HG03280 (cell line): ENCODE data around the gene CSK.
A peak's percentile ranks its signal among the peaks of the same experiment; 100 is the strongest.
"Not testable (repeated sequence)": the region's sequence is repeated elsewhere in the genome, so short reads cannot be mapped to it uniquely, and the experiment has no call there.

Source experiments
- ATAC-seq: cut with Tn5 transposase; IDR thresholded peaks from one replicate; pipeline ENCODE4 v1.9.1; 2021; ENCODE audit warnings: mild to moderate bottlenecking, moderate library complexity; ENCODE audit not compliant: unreplicated experiment

CSK gene

DNA sequence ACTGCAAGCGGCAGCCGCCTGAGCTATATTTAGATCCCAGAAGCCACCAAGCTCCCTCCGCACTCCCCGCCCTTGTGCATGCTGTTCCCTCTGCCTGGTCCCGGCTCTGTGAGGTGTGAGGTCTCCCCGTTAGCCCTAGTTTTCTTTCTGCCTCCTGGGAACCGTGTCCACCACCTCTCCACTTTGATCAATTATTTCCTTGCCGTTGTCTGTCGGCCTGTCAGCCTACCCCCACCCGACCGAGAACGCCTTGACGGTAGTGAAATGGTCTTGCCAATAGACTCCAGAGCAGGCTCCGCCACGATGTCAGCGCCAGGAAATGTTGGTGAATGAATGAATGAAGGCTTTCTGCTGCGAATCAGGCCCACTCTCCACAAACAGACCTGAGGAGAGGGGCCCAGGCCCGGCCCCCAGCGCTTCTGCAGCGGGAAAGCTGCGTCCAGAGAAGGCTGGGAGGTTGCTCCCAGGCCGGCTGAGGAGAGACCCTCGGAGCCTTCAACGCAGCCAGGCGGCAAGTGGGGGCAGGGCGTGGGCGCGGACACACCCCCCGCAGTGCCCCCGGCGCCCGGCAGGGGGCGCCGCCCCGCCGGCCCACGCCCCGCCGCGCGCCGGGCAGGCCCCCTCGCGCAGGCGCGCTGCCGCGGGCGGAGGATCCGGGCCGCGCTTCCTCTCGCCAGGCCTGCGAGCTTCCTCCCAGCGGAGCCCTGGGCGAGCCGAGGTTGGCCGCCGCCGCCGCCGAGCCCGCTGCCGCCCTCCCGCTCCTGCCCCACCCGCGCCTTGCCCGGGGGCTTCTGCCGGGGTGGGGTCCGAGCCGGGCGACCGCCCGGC, at the start of gene CSK:
Gene CSK (plus strand): TSS at position 650 of the 828 bp plus-strand sequence. CDS start 16,218 bp downstream, outside the sequence.
- peak; percentile 50 for ATAC-seq

GRCh38 chr15:74732846-74733245, 49.0 kb upstream of the CSK start:
- no peak for ATAC-seq

DNA sequence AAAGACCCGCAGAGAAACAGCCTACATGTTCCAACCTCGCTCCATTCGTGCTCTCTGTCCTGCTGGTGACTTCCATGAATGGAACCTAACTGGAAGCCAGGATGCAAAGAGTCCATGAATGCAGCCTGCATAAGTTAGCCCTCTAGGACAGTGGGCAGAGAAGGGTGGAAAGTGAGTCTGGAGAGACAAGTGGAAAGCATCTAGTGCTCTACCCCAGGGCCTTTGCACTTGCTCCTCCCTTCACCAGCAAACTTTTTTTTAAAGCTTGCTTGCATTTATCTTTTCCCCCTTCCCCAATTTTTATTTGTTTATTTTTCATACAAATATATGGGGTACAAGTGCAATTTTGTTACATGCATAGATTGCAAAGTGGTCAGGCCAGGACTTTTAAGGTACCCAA, 48.6 kb upstream of the CSK start:
- ATAC-seq, result no peak

DNA sequence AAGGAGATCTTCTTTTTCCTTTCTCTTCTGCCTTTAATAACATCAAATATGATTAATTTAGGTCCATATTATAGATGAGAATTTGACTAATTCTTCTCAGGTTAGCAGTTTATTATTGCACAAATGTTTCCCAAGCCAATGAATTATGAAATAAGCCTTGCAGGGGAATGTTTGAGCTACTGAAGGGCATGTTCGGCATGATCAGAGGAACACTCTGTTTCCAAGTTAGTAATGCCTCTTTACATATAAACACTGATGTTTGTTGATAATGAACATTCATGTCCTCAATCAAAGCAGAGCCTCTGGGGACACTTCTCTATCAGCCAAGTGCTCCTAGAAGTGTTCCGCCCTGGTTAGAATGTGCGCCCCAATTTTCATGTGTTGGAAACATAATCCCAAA, 46.6 kb upstream of the CSK start:
- ATAC-seq, result no peak

GRCh38 chr15:74738239-74738638, 43.6 kb upstream of the CSK start:
- ATAC-seq, result not testable (repeated sequence)

DNA sequence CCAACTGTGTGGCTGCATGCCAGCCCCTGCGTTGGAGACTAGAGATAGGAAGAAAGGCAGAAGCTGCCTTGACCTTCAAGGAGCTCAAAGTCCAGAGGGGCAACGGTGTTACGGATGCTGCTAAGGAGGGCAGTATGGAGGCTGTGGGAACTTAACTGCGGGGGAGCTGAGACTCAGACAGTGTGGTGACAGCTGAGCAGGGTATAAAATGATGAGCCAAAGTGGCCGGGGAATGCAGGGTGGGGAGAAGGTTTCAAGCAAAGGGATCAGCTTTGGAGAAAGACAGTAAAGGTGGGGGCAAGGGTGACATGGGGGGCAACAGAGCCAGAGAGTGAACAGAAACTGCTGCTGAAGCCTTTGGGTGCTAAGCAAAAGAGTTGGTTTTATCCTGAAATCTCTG, 39.5 kb upstream of the CSK start:
- no peak for ATAC-seq

DNA sequence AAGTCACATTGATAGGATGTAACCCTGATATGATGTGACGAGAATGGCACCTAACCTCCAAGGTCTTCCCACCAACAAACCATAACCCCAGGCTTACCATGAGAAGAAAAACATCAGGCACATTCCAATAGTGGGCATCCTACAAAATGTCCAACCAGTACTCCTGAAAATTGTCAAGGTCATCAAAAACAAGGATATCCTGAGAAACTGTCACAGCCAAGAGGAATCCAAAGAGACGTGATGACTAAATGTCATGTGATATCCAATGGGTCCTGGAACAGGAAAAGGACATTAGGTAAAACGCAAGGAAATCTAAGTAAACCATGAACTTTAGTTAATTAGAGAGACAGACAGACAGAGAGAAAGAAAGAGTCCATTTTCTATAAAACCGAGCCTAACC, 35.5 kb upstream of the CSK start:
- no peak for ATAC-seq

- no peak for ATAC-seq
Measured at GRCh38 chr15:74748322-74748946, 33.4 kb upstream of the CSK start, which contains the start of gene CYP1A2. Gene CYP1A2, plus strand, starts transcription at chr15:74748845. Its CDS starts 894 bp downstream, at chr15:74749739.

GRCh38 chr15:74749832-74750231, 32.0 kb upstream of the CSK start:
- no peak for ATAC-seq

DNA sequence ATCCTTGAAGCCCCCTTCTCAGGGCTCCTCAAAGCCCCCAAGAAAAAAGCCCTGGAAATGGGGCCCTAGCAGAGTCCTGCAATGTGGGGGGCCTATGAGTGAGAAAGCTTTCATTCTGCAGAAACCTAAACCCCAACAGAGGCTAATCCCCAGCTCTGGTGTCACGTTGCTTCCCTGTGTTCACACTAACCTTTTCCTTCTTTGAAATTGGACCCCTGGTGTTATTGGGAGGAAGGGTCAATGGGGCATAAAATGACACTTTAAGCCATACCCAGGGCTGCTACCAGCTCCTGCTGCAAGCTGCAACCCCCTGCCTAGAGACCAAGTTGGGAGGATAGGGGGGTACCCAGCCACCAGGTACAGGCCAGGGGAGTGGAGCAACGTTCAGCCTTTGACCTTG, 31.1 kb upstream of the CSK start:
- ATAC-seq, result no peak

DNA sequence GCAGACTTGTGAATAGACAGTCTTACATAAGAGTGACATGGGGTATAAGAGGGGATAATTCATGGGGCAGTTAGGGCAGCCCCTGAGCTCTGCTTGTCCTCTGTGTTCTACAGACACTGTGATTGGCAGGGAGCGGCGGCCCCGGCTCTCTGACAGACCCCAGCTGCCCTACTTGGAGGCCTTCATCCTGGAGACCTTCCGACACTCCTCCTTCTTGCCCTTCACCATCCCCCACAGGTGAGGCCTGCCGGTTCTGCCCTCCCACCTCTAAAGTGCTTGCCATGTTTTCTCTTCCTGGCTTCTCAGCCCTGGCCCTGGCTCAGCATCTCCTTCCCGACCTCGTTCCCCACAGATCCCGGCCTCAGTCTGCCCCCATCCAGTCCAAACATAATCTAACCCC, 29.9 kb upstream of the CSK start:
- ATAC-seq, result no peak

- ATAC-seq, result no peak
Measured at GRCh38 chr15:74752531-74752930, 29.3 kb upstream of the CSK start.

- no peak for ATAC-seq
Measured at GRCh38 chr15:74754593-74755215, 27.2 kb upstream of the CSK start.

DNA sequence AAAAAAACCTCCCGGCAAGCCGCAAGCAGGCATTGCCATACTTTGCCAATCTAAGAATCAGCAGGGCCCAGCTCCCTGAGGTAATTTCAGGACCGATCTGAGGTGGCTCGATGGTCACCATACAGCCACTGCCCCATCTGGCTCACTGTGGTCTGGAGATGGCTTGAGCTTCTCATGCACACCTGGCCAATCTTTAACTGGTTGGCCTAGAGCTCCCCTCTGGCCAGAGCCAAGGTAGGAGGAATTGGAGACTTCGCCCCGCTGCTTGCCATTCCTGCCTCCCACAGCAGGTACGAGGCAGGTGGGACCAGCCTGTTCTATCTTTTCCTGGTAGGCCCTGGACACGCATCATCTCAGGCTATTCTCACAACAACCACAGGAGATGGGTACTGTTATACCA, 23.1 kb upstream of the CSK start:
- ATAC-seq, result no peak

GRCh38 chr15:74762791-74763150, 19.1 kb upstream of the CSK start:
- no peak for ATAC-seq

GRCh38 chr15:74763416-74763815, 18.5 kb upstream of the CSK start:
- ATAC-seq, result no peak

- no peak for ATAC-seq
Measured at GRCh38 chr15:74767167-74768098, 14.4 kb upstream of the CSK start.

- ATAC-seq, result no peak
Measured at GRCh38 chr15:74768099-74768770, 13.6 kb upstream of the CSK start.

DNA sequence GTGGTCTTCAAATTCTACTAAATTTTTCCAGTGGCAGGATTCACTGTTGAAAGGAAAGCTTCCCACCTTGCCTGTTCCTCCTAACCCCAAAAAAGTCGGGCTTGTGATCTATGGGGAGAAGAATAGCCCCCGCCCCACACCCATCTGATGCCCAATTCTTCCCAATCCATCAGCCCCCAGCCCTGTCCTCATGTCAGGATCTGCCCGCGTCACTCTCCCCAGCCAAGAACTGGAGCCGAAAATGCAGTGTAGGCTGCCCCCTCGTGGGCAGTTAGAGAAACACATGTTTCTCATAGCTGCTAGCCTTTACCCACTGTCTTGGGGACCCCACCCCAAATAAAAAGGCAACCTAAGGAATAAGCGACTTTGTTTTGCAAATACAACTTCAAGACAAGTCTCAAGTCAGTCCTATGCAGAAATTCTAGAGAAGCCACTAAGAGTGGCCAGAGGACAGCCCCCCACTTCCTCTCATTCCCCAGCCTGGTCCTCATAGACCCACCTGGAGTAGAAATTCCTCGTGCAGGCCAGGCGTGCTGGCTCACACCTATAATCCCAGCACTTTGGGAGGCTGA, 13.0 kb upstream of the CSK start:
- ATAC-seq, result no peak

DNA sequence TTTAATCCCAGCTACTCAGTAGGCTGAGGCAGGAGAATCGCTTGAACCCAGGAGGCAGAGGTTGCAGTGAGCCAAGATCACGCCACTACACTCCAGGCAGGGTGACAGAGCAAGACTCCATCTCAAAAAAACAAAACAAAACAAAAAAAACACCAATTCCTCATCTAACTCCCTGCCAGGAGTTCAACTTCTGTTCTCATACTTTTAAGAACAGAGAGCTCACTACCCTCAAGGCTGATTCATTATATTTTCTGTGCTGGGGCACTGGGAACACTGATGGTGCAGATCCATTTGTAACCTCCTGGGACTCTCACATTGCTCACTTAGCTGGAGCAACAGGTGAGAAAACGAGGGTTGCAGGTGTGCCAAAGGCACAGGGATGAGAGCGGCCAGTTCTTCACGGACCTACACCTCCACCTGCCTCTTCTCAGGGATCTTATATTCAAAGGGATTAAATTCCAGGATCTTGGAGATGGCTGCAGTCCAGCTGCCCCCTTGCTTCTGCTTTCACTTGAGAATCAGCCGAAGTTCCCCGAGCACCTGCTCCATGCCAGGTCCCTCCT, 12.3 kb upstream of the CSK start:
- no peak for ATAC-seq
